Measurements from ENCODE around the gene TMEM43.
A peak's percentile ranks its signal among the peaks of the same experiment; 100 is the strongest.

TMEM43 gene

GRCh38 chr3:14138109-14138877, 13.4 kb downstream of the TMEM43 start:
- no peak for DNase-seq

- peak; percentile 10 for DNase-seq
Observed at GRCh38 chr3:14138878-14139655, 14.2 kb downstream of the TMEM43 start.

GRCh38 chr3:14139771-14140170, 14.9 kb downstream of the TMEM43 start:
- peak; percentile 20 for DNase-seq

GRCh38 chr3:14140668-14141067, 15.8 kb downstream of the TMEM43 start:
- no peak for DNase-seq

GRCh38 chr3:14141144-14141543, 16.3 kb downstream of the TMEM43 start:
- DNase-seq = peak; percentile 11

GRCh38 chr3:14141602-14142341, 16.9 kb downstream of the TMEM43 start:
- no peak for DNase-seq

- DNase-seq = no peak
Observed at GRCh38 chr3:14142567-14143270, 17.9 kb downstream of the TMEM43 start.

GRCh38 chr3:14143271-14144225, 18.7 kb downstream of the TMEM43 start:
- peak; percentile 65 for DNase-seq

GRCh38 chr3:14144423-14145075, 19.7 kb downstream of the TMEM43 start:
- DNase-seq = peak; percentile 85

GRCh38 chr3:14145236-14145635, 20.4 kb downstream of the TMEM43 start:
- no peak for DNase-seq

GRCh38 chr3:14145670-14146380, 21.0 kb downstream of the TMEM43 start:
- DNase-seq = no peak

GRCh38 chr3:14146381-14147065, 21.7 kb downstream of the TMEM43 start:
- no peak for DNase-seq

GRCh38 chr3:14147066-14147435, 22.2 kb downstream of the TMEM43 start:
- DNase-seq = no peak

GRCh38 chr3:14147617-14148016, 22.8 kb downstream of the TMEM43 start:
- no peak for DNase-seq

- DNase-seq = no peak
Observed at GRCh38 chr3:14148041-14148985, 23.5 kb downstream of the TMEM43 start.

- DNase-seq = no peak
Observed at GRCh38 chr3:14150078-14150477, 25.2 kb downstream of the TMEM43 start.

- DNase-seq = no peak
Observed at GRCh38 chr3:14150491-14151230, 25.8 kb downstream of the TMEM43 start.

Measured in 8988T (cell line).